SJSA1 (cell line): ENCODE results near the gene PAK2. TPM values are rescaled to one million over a fixed set of nuclear protein-coding genes. Genes with fewer than 3 reads are reported as not detected.
A peak's percentile ranks its signal among the peaks of the same experiment; 100 is the strongest.
"Not testable (repeated sequence)": the region's sequence is repeated elsewhere in the genome, so short reads cannot be mapped to it uniquely, and the experiment has no call there.

Source experiments
- DNase-seq, 2 experiments: peaks; one replicate each; pipeline ENCODE4 v3.0.0-alpha.2; 2015 to 2020; ENCODE audit warnings: low spot score in 2 of 2, low read depth in 1 of 2
- H3K27ac ChIP-seq: fragments of 250-450 bp; sonication (Bioruptor Pico); 2 replicates; pipeline ENCODE4 v1.5.1; 2020; ENCODE audit warnings: mild to moderate bottlenecking, moderate library complexity
- H3K27me3 ChIP-seq: fragments of 250-450 bp; sonication (Bioruptor Pico); replicated peaks from 2 replicates; pipeline ENCODE4 v1.5.1; 2020; ENCODE audit warnings: mild to moderate bottlenecking, moderate library complexity
- H3K36me3 ChIP-seq: fragments of 250-450 bp; sonication (Bioruptor Pico); 2 replicates; pipeline ENCODE4 v1.5.1; 2020; ENCODE audit warnings: mild to moderate bottlenecking
- H3K4me1 ChIP-seq: fragments of 250-450 bp; sonication (Bioruptor Pico); replicated peaks from 2 replicates; pipeline ENCODE4 v1.6.1; 2021; ENCODE audit warnings: mild to moderate bottlenecking
- H3K4me3 ChIP-seq: fragments of 250-450 bp; sonication (Bioruptor Pico); 2 replicates; pipeline ENCODE4 v1.5.1; 2020; ENCODE audit warnings: mild to moderate bottlenecking
- H3K9me3 ChIP-seq: fragments of 250-450 bp; sonication (Bioruptor Pico); replicated peaks from 2 replicates; pipeline ENCODE4 v1.5.1; 2020; ENCODE audit warnings: mild to moderate bottlenecking
- total RNA-seq: library from RNA; depleted of rRNA; stranded (reverse); fragments of >200 nt; shearing (Covaris generic); gene quantifications from 2 replicates; pipeline ENCODE4 v1.2.3, GENCODE V29; 2014

The PAK2 gene
- total RNA-seq, 1 experiment from 2014 or later: 22.4 TPM

GRCh38 chr3:196813903-196814302 is 74.2 kb downstream of the PAK2 start:
- H3K27ac ChIP-seq: no peak overlapping the region
- no peaks in the 10 kb centered on the region for H3K9me3 ChIP-seq
- H3K4me3 ChIP-seq: no peak overlapping the region
- H3K27me3 ChIP-seq: no peaks in the 10 kb centered on the region
- no peaks in the 10 kb centered on the region for H3K4me1 ChIP-seq
- H3K36me3 ChIP-seq: peaks cover 46% of the 10 kb centered on the region
- DNase-seq: no peak

GRCh38 chr3:196821806-196822355 is 82.2 kb downstream of the PAK2 start:
- Histone ChIP-seq H3K27ac (no peak overlapping the region), H3K27me3 (no peaks in the 10 kb centered on the region), H3K9me3 (no peaks in the 10 kb centered on the region), H3K36me3 (peaks cover 49% of the 10 kb centered on the region), H3K4me1 (no peaks in the 10 kb centered on the region), H3K4me3 (no peak overlapping the region)
- DNase-seq: no peak

- H3K27ac ChIP-seq, H3K4me1 ChIP-seq, H3K9me3 ChIP-seq, H3K36me3 ChIP-seq, H3K27me3 ChIP-seq, H3K4me3 ChIP-seq, DNase-seq: not testable (repeated sequence)
These were observed 90.0 kb downstream of the PAK2 start for GRCh38 chr3:196829651-196830050.

- DNase-seq: no peak
- Histone ChIP-seq H3K9me3 (no peaks in the 10 kb centered on the region), H3K4me1 (no peaks in the 10 kb centered on the region), H3K36me3 (no peaks in the 10 kb centered on the region), H3K4me3 (no peak overlapping the region), H3K27ac (no peak overlapping the region), H3K27me3 (no peaks in the 10 kb centered on the region)
These were observed 95.4 kb downstream of the PAK2 start for GRCh38 chr3:196835086-196835485.

- not testable (repeated sequence) for H3K27me3 ChIP-seq, H3K4me1 ChIP-seq, H3K27ac ChIP-seq, H3K36me3 ChIP-seq, DNase-seq, H3K9me3 ChIP-seq, H3K4me3 ChIP-seq
These were observed 97.0 kb downstream of the PAK2 start for GRCh38 chr3:196836626-196837025.

GRCh38 chr3:196837819-196838420 is 98.3 kb downstream of the PAK2 start:
- H3K9me3 ChIP-seq: no peaks in the 10 kb centered on the region
- no peak overlapping the region for H3K4me3 ChIP-seq
- no peaks in the 10 kb centered on the region for H3K36me3 ChIP-seq
- peak; percentile 10 to 51 for DNase-seq
- H3K4me1 ChIP-seq: no peaks in the 10 kb centered on the region
- no peak overlapping the region for H3K27ac ChIP-seq
- H3K27me3 ChIP-seq: no peaks in the 10 kb centered on the region

GRCh38 chr3:196839351-196839750 is 99.7 kb downstream of the PAK2 start:
- H3K36me3 ChIP-seq: not testable (repeated sequence)

GRCh38 chr3:196842567-196843434 is 103.1 kb downstream of the PAK2 start:
- Histone ChIP-seq H3K27me3 (no peaks in the 10 kb centered on the region), H3K36me3 (no peaks in the 10 kb centered on the region), H3K9me3 (no peaks in the 10 kb centered on the region), H3K27ac (no peak overlapping the region), H3K4me1 (no peaks in the 10 kb centered on the region), H3K4me3 (no peak overlapping the region)
- no peak for DNase-seq

More at GRCh38 chr3:196839351-196839750, 99.7 kb downstream of the PAK2 start:
- H3K27ac ChIP-seq, H3K27me3 ChIP-seq, H3K4me1 ChIP-seq, H3K4me3 ChIP-seq, H3K9me3 ChIP-seq, DNase-seq: not testable (repeated sequence)

- Histone ChIP-seq H3K27ac (no peak overlapping the region), H3K4me1 (no peaks in the 10 kb centered on the region), H3K36me3 (no peaks in the 10 kb centered on the region), H3K27me3 (no peaks in the 10 kb centered on the region), H3K9me3 (no peaks in the 10 kb centered on the region), H3K4me3 (no peak overlapping the region)
- no peak for DNase-seq
These were observed 103.9 kb downstream of the PAK2 start for GRCh38 chr3:196843435-196844110.

GRCh38 chr3:196844235-196845219 is 104.9 kb downstream of the PAK2 start:
- H3K9me3 ChIP-seq, H3K36me3 ChIP-seq, DNase-seq, H3K27ac ChIP-seq, H3K4me1 ChIP-seq, H3K4me3 ChIP-seq, H3K27me3 ChIP-seq: not testable (repeated sequence)

- H3K27me3 ChIP-seq, H3K4me1 ChIP-seq, H3K9me3 ChIP-seq, H3K27ac ChIP-seq, DNase-seq, H3K36me3 ChIP-seq, H3K4me3 ChIP-seq: not testable (repeated sequence)
These were observed 108.7 kb downstream of the PAK2 start for GRCh38 chr3:196848375-196848774.

GRCh38 chr3:196849180-196849741 is 109.6 kb downstream of the PAK2 start:
- no peak overlapping the region for H3K27ac ChIP-seq
- no peak overlapping the region for H3K4me3 ChIP-seq
- H3K4me1 ChIP-seq: no peaks in the 10 kb centered on the region
- DNase-seq: no peak
- H3K36me3 ChIP-seq: no peaks in the 10 kb centered on the region
- no peaks in the 10 kb centered on the region for H3K27me3 ChIP-seq
- no peaks in the 10 kb centered on the region for H3K9me3 ChIP-seq

- not testable (repeated sequence) for H3K27ac ChIP-seq
These were observed 123.3 kb downstream of the PAK2 start for GRCh38 chr3:196863000-196863399.

More at GRCh38 chr3:196863000-196863399, 123.3 kb downstream of the PAK2 start:
- H3K4me3 ChIP-seq, H3K36me3 ChIP-seq, H3K27me3 ChIP-seq, H3K9me3 ChIP-seq, DNase-seq, H3K4me1 ChIP-seq: not testable (repeated sequence)
